Fibroblast of pulmonary artery (primary cell): ENCODE results near the gene ALDH16A1.

Source experiments
- DNase-seq: peaks from one replicate; pipeline ENCODE4 v3.0.0-alpha.2; 2010; ENCODE audit warnings: low read depth
- H3K4me3 ChIP-seq: replicated peaks from 2 replicates; pipeline ENCODE4 v1.5.1; 2011; ENCODE audit warnings: low read depth, mild to moderate bottlenecking, control low read depth, low read length, moderate library complexity
- CTCF ChIP-seq: IDR thresholded peaks from 2 replicates; pipeline ENCODE4 v1.5.1; 2011; ENCODE audit warnings: mild to moderate bottlenecking, control low read depth, low read length, inconsistent platforms; ENCODE audit errors: missing control alignments

The ALDH16A1 gene

DNA sequence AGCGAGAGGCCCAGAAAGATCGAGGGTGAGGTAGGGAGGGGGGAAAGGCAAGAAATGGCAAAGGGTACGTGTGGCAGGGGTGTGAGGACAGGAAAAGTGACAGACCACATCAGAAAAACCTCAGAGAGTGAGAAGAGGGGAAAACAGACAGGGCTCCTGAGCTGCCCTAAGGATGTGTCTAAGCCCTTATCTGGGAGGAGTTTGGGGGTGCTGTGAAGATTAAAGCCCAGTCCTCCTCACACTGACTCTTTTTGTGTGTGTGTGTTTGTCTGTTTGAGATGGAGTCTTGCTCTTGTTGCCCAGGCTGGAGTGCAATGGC, 29.1 kb upstream of the ALDH16A1 start:
- no peak overlapping the region for H3K4me3 ChIP-seq
- TF ChIP-seq CTCF = no peak
- no peak for DNase-seq

DNA sequence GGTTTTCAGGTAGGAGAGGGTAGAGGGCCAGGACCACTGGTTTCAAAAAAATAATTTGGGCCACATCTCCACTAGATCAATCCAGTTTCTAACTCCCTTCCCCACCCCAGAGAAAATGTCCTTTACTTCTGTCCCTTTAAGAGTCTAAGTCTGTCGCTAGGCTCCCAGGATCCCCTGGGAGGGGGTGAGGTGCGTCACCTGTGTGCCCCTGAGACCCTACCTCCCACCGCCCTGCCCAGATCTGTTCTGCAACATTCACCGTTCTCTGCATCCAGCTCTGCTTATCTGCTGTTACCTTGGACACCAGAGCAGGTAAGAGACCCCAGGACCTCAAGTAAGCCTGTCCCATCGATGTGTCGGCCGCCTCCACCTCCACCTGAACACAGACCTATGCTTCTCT, 27.8 kb upstream of the ALDH16A1 start, which contains the start of gene GFY:
TSS of gene GFY (plus strand) at position 211 of the 400 bp plus-strand sequence. CDS start 1,043 bp downstream, outside the sequence.
- no peak for TF ChIP-seq CTCF
- DNase-seq = no peak

DNA sequence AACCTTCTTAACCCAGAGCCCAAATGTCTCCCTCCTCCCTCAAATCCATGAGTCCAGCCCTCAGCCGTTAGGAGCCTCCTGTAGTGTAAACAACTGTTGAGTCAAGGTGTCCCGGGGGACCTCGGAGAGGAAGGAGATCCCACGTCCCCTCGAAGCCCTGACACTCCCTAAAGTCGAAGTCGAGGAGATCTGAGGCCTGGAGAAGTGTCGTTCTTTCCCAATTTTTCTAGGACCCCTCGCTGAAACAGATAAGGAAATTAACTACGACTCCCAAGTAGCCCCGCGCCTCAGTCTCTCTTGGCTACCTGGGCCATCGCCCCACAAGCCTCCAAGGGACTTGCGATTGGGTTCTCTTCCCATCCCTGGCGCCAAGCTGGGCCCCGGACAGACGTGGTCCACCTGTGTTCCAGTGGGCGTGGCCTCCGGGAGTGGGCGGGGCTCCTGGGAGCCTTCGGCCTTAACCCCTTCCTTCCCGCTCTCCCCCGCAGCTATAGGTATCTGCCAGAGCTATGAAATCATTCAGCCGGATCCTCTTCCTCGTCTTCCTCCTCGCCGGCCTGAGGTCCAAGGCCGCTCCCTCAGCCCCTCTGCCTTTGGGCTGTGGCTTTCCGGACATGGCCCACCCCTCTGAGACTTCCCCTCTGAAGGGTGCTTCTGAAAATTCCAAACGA, 27.0 kb upstream of the ALDH16A1 start:
- TF ChIP-seq CTCF = no peak
- DNase-seq = no peak
- no peak overlapping the region for H3K4me3 ChIP-seq

More for the DNA sequence above, 27.8 kb upstream of the ALDH16A1 start, which contains the start of gene GFY:
- no peak within 1 kb of the TSS for H3K4me3 ChIP-seq

DNA sequence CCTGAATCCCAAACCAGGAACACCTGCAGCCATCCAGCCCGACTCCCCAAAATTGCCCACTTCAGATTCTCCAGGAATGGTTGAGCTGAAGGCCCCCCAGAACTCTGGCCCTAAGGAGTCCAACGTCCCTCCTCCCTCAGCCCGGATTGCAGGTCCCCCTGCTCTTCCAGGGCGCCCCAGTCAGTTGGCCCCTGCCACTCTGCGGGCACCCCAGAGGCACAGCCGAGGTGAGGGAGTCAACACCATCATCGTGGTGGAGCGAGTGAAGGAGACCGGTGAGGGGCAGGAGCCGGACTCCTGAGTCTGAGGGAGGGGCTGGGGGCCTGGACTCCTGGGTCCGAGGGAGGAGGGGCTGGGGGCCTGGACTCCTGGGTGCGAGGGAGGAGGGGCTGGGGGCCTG, 25.7 kb upstream of the ALDH16A1 start:
- DNase-seq = no peak
- H3K4me3 ChIP-seq = no peak overlapping the region
- TF ChIP-seq CTCF = no peak

GRCh38 chr19:49427855-49428546, 25.0 kb upstream of the ALDH16A1 start:
- TF ChIP-seq CTCF = no peak
- no peak overlapping the region for H3K4me3 ChIP-seq
- no peak for DNase-seq

GRCh38 chr19:49428547-49429451, 24.2 kb upstream of the ALDH16A1 start:
- TF ChIP-seq CTCF = no peak
- no peak for DNase-seq
- no peak overlapping the region for H3K4me3 ChIP-seq
